ENCODE measurements around the gene LRRC8C. TPM values are rescaled to one million over a fixed set of nuclear protein-coding genes. Genes with fewer than 3 reads are reported as not detected.

The LRRC8C gene
- total RNA-seq, 1 donor from 2014 or later = 20.1 TPM

- no peaks in the 10 kb centered on the region for H3K27me3 Mint-ChIP-seq (ENCODE audit: unreplicated experiment)
- H3K4me1 Mint-ChIP-seq (ENCODE audit: unreplicated experiment) = no peaks in the 10 kb centered on the region
- no peak overlapping the region for H3K27ac Mint-ChIP-seq (ENCODE audit: unreplicated experiment)
- no peak overlapping the region for H3K4me3 Mint-ChIP-seq (ENCODE audit: unreplicated experiment)
- TF ChIP-seq CTCF (IDR thresholded peaks at IDR 0.05; ENCODE audit: unreplicated experiment) = no peak
- no peak for DNase-seq (ENCODE audit: low spot score)
- no peaks in the 10 kb centered on the region for H3K9me3 Mint-ChIP-seq (ENCODE audit: unreplicated experiment)
- H3K36me3 Mint-ChIP-seq (ENCODE audit: low read depth, unreplicated experiment) = peaks cover 11% of the 10 kb centered on the region
Observed at GRCh38 chr1:89616844-89617627, 15.9 kb upstream of the LRRC8C start.

- no peaks in the 10 kb centered on the region for H3K9me3 Mint-ChIP-seq (ENCODE audit: unreplicated experiment)
- H3K4me3 Mint-ChIP-seq (ENCODE audit: unreplicated experiment) = no peak overlapping the region
- no peak overlapping the region for H3K27ac Mint-ChIP-seq (ENCODE audit: unreplicated experiment)
- peaks cover 11% of the 10 kb centered on the region for H3K36me3 Mint-ChIP-seq (ENCODE audit: low read depth, unreplicated experiment)
- DNase-seq (ENCODE audit: low spot score) = no peak
- TF ChIP-seq CTCF (IDR thresholded peaks at IDR 0.05; ENCODE audit: unreplicated experiment) = no peak
- H3K27me3 Mint-ChIP-seq (ENCODE audit: unreplicated experiment) = no peaks in the 10 kb centered on the region
- H3K4me1 Mint-ChIP-seq (ENCODE audit: unreplicated experiment) = no peaks in the 10 kb centered on the region
Observed at GRCh38 chr1:89620664-89621063, 12.3 kb upstream of the LRRC8C start.

GRCh38 chr1:89622895-89623294 is 10.0 kb upstream of the LRRC8C start:
- no peak overlapping the region for H3K27ac Mint-ChIP-seq (ENCODE audit: unreplicated experiment)
- peaks cover 6% of the 10 kb centered on the region for H3K36me3 Mint-ChIP-seq (ENCODE audit: low read depth, unreplicated experiment)
- DNase-seq (ENCODE audit: low spot score) = no peak
- no peaks in the 10 kb centered on the region for H3K27me3 Mint-ChIP-seq (ENCODE audit: unreplicated experiment)
- H3K4me3 Mint-ChIP-seq (ENCODE audit: unreplicated experiment) = no peak overlapping the region
- TF ChIP-seq CTCF (IDR thresholded peaks at IDR 0.05; ENCODE audit: unreplicated experiment) = no peak
- H3K9me3 Mint-ChIP-seq (ENCODE audit: unreplicated experiment) = no peaks in the 10 kb centered on the region
- H3K4me1 Mint-ChIP-seq (ENCODE audit: unreplicated experiment) = no peaks in the 10 kb centered on the region

- Mint-ChIP-seq H3K27me3 (ENCODE audit: unreplicated experiment) (peaks cover 2% of the 10 kb centered on the region), H3K27ac (ENCODE audit: unreplicated experiment) (no peak overlapping the region), H3K4me3 (ENCODE audit: unreplicated experiment) (no peak overlapping the region), H3K36me3 (ENCODE audit: low read depth, unreplicated experiment) (peaks cover 4% of the 10 kb centered on the region), H3K4me1 (ENCODE audit: unreplicated experiment) (no peaks in the 10 kb centered on the region), H3K9me3 (ENCODE audit: unreplicated experiment) (no peaks in the 10 kb centered on the region)
- DNase-seq (ENCODE audit: low spot score) = no peak
- TF ChIP-seq CTCF (IDR thresholded peaks at IDR 0.05; ENCODE audit: unreplicated experiment) = no peak
Observed at GRCh38 chr1:89624314-89624713, 8.6 kb upstream of the LRRC8C start.

- no peak for TF ChIP-seq CTCF (IDR thresholded peaks at IDR 0.05; ENCODE audit: unreplicated experiment)
- peaks cover 4% of the 10 kb centered on the region for H3K36me3 Mint-ChIP-seq (ENCODE audit: low read depth, unreplicated experiment)
Observed at GRCh38 chr1:89624715-89625323, 8.1 kb upstream of the LRRC8C start.

More at GRCh38 chr1:89624715-89625323, 8.1 kb upstream of the LRRC8C start:
- no peak for DNase-seq (ENCODE audit: low spot score)
- no peak overlapping the region for H3K27ac Mint-ChIP-seq (ENCODE audit: unreplicated experiment)
- no peaks in the 10 kb centered on the region for H3K4me1 Mint-ChIP-seq (ENCODE audit: unreplicated experiment)
- no peaks in the 10 kb centered on the region for H3K9me3 Mint-ChIP-seq (ENCODE audit: unreplicated experiment)
- H3K4me3 Mint-ChIP-seq (ENCODE audit: unreplicated experiment) = no peak overlapping the region
- H3K27me3 Mint-ChIP-seq (ENCODE audit: unreplicated experiment) = peaks cover 2% of the 10 kb centered on the region

Measured in endothelial cell (in vitro differentiated cells).